GM12878 (cell line): ENCODE data around the gene FXYD3. TPM values are rescaled to one million over a fixed set of nuclear protein-coding genes. Genes with fewer than 3 reads are reported as not detected.

Experiments used
- ATAC-seq: fragments of 200-7000 bp; cut with Tn5 transposase; 3 replicates; pipeline ENCODE4 v1.9.1; 2020; ENCODE audit warnings: mild to moderate bottlenecking, moderate library complexity
- BruUV-seq: library from RNA; stranded (reverse); fragments of 400-500 nt; replicated peaks from 2 replicates; lab custom pipeline; 2021; lab: Mats Ljungman, UMichigan
- CTCF ChIA-PET: fragments of 300-600 bp; sonication (Branson Sonifier 250); formaldehyde crosslinking; extraction: SDS; loops from one replicate; lab custom pipeline; 2021; ENCODE audit warnings: inconsistent platforms; lab: Yijun Ruan, JAX
- POLR2A ChIA-PET: fragments of 350-600 bp; formaldehyde crosslinking; extraction: SDS; loops from one replicate; lab custom pipeline; 2021; ENCODE audit warnings: inconsistent platforms; lab: Charles Lee
- RAD21 ChIA-PET: fragments of 300-600 bp; sonication (Branson Sonifier 250); formaldehyde crosslinking; loops from one replicate; lab custom pipeline; 2023; ENCODE audit warnings: antibody characterized with exemption; ENCODE audit not compliant: unreplicated experiment; lab: Charles Lee
- SMC1A ChIA-PET: fragments of 300-600 bp; sonication (Branson Sonifier 250); formaldehyde crosslinking; loops from one replicate; lab custom pipeline; 2023; ENCODE audit not compliant: unreplicated experiment, uncharacterized antibody; lab: Charles Lee
- DNase-seq: peaks from one replicate; pipeline ENCODE4 v3.0.0-alpha.2; 2011; ENCODE audit warnings: low read depth, low spot score
- FAIRE-seq: peaks from 3 replicates; lab custom pipeline; 2011; peaks lifted over from hg19 to GRCh38; lab: Jason Lieb, UNC
- H2AFZ ChIP-seq: 2 replicates; pipeline ENCODE4 v1.6.0; 2011; ENCODE audit warnings: low read depth, low read length, control low read depth; ENCODE audit not compliant: control insufficient read depth
- H3K27ac ChIP-seq: 2 replicates; pipeline ENCODE4 v1.5.1; 2011; ENCODE audit warnings: control low read depth; ENCODE audit not compliant: control insufficient read depth, insufficient read depth
- H3K27me3 ChIP-seq, 2 experiments: replicated peaks in 1 of 2; 2 replicates each; pipeline versions ENCODE4 v1.6.0 to v1.6.1; 2011; ENCODE audit warnings: low read length in 1 of 2; ENCODE audit not compliant: control insufficient read depth in 2 of 2, insufficient read depth in 2 of 2
- H3K36me3 ChIP-seq, 2 experiments: 2 replicates each; pipeline ENCODE4 v1.5.1; 2011; ENCODE audit warnings: low read length in 1 of 2; ENCODE audit not compliant: control insufficient read depth in 2 of 2, insufficient read depth in 2 of 2
- H3K4me1 ChIP-seq: 2 replicates; pipeline ENCODE4 v1.6.1; 2011; ENCODE audit warnings: mild to moderate bottlenecking, low read length, moderate library complexity, mixed read lengths; ENCODE audit not compliant: control insufficient read depth, insufficient read depth
- H3K4me2 ChIP-seq: 2 replicates; pipeline ENCODE4 v1.6.0; 2011; ENCODE audit warnings: control low read depth; ENCODE audit not compliant: control insufficient read depth, insufficient read depth
- H3K4me3 ChIP-seq: fragments of 200-600 bp; sonication (generic); 2 replicates; pipeline ENCODE4 v1.5.1; 2016
- H3K79me2 ChIP-seq: 2 replicates; pipeline ENCODE4 v1.6.0; 2011; ENCODE audit warnings: low read length; ENCODE audit not compliant: control insufficient read depth, insufficient read depth
- H3K9ac ChIP-seq: 2 replicates; pipeline ENCODE4 v1.8.0; 2011; ENCODE audit warnings: low read length, control low read depth, mixed read lengths; ENCODE audit not compliant: control insufficient read depth, insufficient read depth
- H3K9me3 ChIP-seq: replicated peaks from 3 replicates; pipeline ENCODE4 v1.5.1; 2011; ENCODE audit warnings: mild to moderate bottlenecking, low read length; ENCODE audit not compliant: control insufficient read depth, insufficient read depth
- H4K20me1 ChIP-seq: 2 replicates; pipeline ENCODE4 v1.6.0; 2011; ENCODE audit not compliant: control insufficient read depth, insufficient read depth
- CHD2 ChIP-seq: IDR thresholded peaks from 2 replicates; pipeline ENCODE4 v1.6.1; 2011; ENCODE audit warnings: low read depth, low read length, improper control_type of control experiment, borderline replicate concordance
- CREM ChIP-seq: IDR thresholded peaks from 2 replicates; pipeline ENCODE4 v1.6.1; 2014; ENCODE audit warnings: antibody characterized with exemption, low read depth
- DPF2 ChIP-seq: fragments of 450-650 bp; IDR thresholded peaks from 2 replicates; pipeline ENCODE4 v1.6.1; 2017; ENCODE audit warnings: mild to moderate bottlenecking
- RCOR1 ChIP-seq: conservative IDR thresholded peaks from 2 replicates; pipeline ENCODE4 v1.6.1; 2012; ENCODE audit warnings: low read depth, low read length, improper control_type of control experiment
- SPI1 ChIP-seq: IDR thresholded peaks from 2 replicates; pipeline ENCODE4 v1.6.1; 2011; ENCODE audit warnings: low read depth, mild to moderate bottlenecking, low read length, moderate library complexity, borderline replicate concordance; ENCODE audit not compliant: insufficient read depth
- SRF ChIP-seq, 2 experiments: IDR thresholded peaks; 2 replicates each; pipeline ENCODE4 v1.6.1; 2011; ENCODE audit warnings: low read depth in 2 of 2, low read length in 2 of 2, mild to moderate bottlenecking in 1 of 2, moderate library complexity in 1 of 2
- STAT1 ChIP-seq: fragments of 450-650 bp; conservative IDR thresholded peaks from 2 replicates; pipeline ENCODE4 v1.6.1; 2014; ENCODE audit warnings: antibody characterized with exemption, mild to moderate bottlenecking
- ZNF622 ChIP-seq: fragments of 450-650 bp; IDR thresholded peaks from 2 replicates; pipeline ENCODE4 v1.6.1; 2017; ENCODE audit warnings: mild to moderate bottlenecking, inconsistent platforms
- WGBS: methylation state at CpG from one replicate; pipeline ENCODE4 v1.1.6; 2016; ENCODE audit warnings: low lambda C conversion rate; ENCODE audit not compliant: insufficient replicate concordance, insufficient coverage; ENCODE audit errors: missing lambda C conversion rate; 5-methylcytosine and 5-hydroxymethylcytosine counted together
- in situ Hi-C: fragments of 300-500 bp; cut with MboI; formaldehyde crosslinking; loops from 9 replicates; pipeline ENCODE4 v1.14.3; 2018; ENCODE audit warnings: mixed read lengths
- intact Hi-C: fragments of 100-400 bp; cut with micrococcal nuclease; formaldehyde crosslinking; loops from one replicate; pipeline ENCODE4 v1.14.2; 2022; ENCODE audit not compliant: unreplicated experiment
- polyA plus RNA-seq, 11 experiments: library from polyadenylated mRNA; depleted of rRNA in 4 of 11; unstranded in 6 of 11; stranded (reverse) in 5 of 11; fragments of >200 nt; fragmentation: Nextera tagmentation in 4 of 11; fragmentation: Illumina TruSeq in 1 of 11; extraction: Ambion mirVana in 4 of 11; extraction: Trizol in 1 of 11; gene quantifications; 1 replicate in 1 of 11; 2 replicates in 10 of 11; pipeline versions ENCODE4 v1.2.1 to v1.2.3, GENCODE V29; 2011 to 2016; ENCODE audit warnings: inconsistent platforms in 2 of 11, missing spikeins in 2 of 11, low read depth in 1 of 11
- total RNA-seq, 4 experiments: library from RNA; depleted of rRNA in 3 of 4; stranded (reverse); fragments of >200 nt in 3 of 4; fragmentation: Illumina TruSeq in 1 of 4; extraction: Trizol in 1 of 4; gene quantifications; 2 replicates each; pipeline versions ENCODE4 v1.2.1 to v1.2.3, GENCODE V29; 2013 to 2021
- TF ChIP-seq, protein P1 (sequence below): fragments of 450-650 bp; IDR thresholded peaks from 2 replicates; pipeline ENCODE4 v1.6.1; 2016; ENCODE audit warnings: mild to moderate bottlenecking, moderate library complexity, borderline replicate concordance

The FXYD3 gene
- total and polyA plus RNA-seq, 10 of the 15 experiments (the other 5 are each of a cell fraction or from before 2014, with no cell fraction given) = 0.09 to 0.44 TPM; not detected in 8

DNA sequence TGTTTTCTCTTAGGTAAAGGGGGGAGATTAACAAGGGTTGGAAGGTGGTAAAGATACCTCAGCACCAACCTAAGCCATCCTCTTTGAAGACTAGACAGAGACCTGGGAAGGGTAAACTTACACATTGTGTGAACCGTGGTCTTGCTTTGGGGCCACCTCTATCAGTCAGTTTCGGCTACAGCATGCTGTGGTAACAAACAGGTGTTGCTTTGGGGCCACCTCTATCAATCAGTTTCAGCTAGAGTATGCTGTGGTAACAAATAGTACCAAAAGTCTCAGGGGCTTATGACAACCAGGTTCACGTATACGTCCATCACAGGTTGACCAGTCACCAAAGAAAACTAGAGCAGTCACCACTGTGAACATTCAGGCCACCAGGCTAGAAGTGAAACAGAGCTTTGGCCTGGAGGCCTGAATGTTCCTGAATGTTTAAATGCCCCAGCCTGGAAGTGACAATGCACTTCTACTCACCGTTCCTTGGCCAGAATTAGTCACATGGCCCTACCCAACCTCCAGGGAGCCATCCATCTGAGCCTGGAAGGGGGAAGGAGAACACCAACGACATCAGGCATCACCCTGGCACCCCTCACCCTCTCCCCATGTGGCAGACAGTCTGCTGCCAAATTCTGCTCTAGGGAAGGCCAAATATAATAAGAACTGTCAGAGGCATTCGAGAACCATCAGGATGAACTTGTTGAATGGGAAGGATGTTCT is 31.3 kb downstream of the FXYD3 start:
- H3K4me2 ChIP-seq = no peak overlapping the region
- ChIA-PET POLR2A (interaction anchor here (1.1 kb wide), 1 partner anchor 56 kb away, joined by 3 read pairs; no protein-coding TSS in a partner anchor), CTCF (no interaction called here), SMC1A (no interaction called here), RAD21 (interaction anchor here (1.2 kb wide), 1 partner anchor 81 kb away, joined by 4 read pairs; no protein-coding TSS in a partner anchor)
- intact Hi-C loops (no loop called here), in situ Hi-C loops (no loop called here)
- no peak overlapping the region for H3K27ac ChIP-seq
- no peaks in the 10 kb centered on the region for H4K20me1 ChIP-seq
- H3K4me1 ChIP-seq = peaks cover 8% of the 10 kb centered on the region
- H3K79me2 ChIP-seq = no peaks in the 10 kb centered on the region
- ATAC-seq (no peak), DNase-seq (no peak), FAIRE-seq (no peak)
- H3K9ac ChIP-seq = no peak overlapping the region
- no peaks in the 10 kb centered on the region for H3K9me3 ChIP-seq
- H3K4me3 ChIP-seq = no peak overlapping the region
- TF ChIP-seq SPI1 (no peak), DPF2 (no peak), SRF (IDR thresholded peaks at IDR 0.05; ENCODE audit: low read depth in 2 of 2, low read length in 2 of 2) (no peak), ZNF622 (no peak), CHD2 (no peak), CREM (no peak), STAT1 (no peak), RCOR1 (no peak)
- TF ChIP-seq, protein P1, sequence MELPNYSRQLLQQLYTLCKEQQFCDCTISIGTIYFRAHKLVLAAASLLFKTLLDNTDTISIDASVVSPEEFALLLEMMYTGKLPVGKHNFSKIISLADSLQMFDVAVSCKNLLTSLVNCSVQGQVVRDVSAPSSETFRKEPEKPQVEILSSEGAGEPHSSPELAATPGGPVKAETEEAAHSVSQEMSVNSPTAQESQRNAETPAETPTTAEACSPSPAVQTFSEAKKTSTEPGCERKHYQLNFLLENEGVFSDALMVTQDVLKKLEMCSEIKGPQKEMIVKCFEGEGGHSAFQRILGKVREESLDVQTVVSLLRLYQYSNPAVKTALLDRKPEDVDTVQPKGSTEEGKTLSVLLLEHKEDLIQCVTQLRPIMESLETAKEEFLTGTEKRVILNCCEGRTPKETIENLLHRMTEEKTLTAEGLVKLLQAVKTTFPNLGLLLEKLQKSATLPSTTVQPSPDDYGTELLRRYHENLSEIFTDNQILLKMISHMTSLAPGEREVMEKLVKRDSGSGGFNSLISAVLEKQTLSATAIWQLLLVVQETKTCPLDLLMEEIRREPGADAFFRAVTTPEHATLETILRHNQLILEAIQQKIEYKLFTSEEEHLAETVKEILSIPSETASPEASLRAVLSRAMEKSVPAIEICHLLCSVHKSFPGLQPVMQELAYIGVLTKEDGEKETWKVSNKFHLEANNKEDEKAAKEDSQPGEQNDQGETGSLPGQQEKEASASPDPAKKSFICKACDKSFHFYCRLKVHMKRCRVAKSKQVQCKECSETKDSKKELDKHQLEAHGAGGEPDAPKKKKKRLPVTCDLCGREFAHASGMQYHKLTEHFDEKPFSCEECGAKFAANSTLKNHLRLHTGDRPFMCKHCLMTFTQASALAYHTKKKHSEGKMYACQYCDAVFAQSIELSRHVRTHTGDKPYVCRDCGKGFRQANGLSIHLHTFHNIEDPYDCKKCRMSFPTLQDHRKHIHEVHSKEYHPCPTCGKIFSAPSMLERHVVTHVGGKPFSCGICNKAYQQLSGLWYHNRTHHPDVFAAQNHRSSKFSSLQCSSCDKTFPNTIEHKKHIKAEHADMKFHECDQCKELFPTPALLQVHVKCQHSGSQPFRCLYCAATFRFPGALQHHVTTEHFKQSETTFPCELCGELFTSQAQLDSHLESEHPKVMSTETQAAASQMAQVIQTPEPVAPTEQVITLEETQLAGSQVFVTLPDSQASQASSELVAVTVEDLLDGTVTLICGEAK = no peak
- H2AFZ ChIP-seq = no peak overlapping the region
- no TSS peak for BruUV-seq
- H3K36me3 ChIP-seq = no peaks in the 10 kb centered on the region
- WGBS = 42% methylated on average over 7 of the region's 7 CpGs
- peaks cover 2 to 5% of the 10 kb centered on the region in 2 experiments; a peak in 2 of 4 replicates for H3K27me3 ChIP-seq
